Peyer's patch (tissue), 4 donors: ENCODE data around the gene ALG2. TPM values are rescaled to one million over a fixed set of nuclear protein-coding genes. Genes with fewer than 3 reads are reported as not detected.
A peak's percentile ranks its signal among the peaks of the same experiment; 100 is the strongest.

Source experiments
- DNase-seq, 3 donors: peaks; one replicate each; pipeline ENCODE4 v3.0.0-alpha.2; 2017 to 2019
- H3K27ac ChIP-seq, 4 donors: fragments of 200-600 bp; sonication (generic); one replicate each; pipeline ENCODE4 v1.5.1; 2016 to 2019
- H3K27me3 ChIP-seq, 2 donors: fragments of 200-600 bp; sonication (generic); one replicate each; pipeline ENCODE4 v1.5.1; 2019
- H3K36me3 ChIP-seq, 3 donors: fragments of 200-600 bp; sonication (generic); one replicate each; pipeline ENCODE4 v1.5.1; 2016 to 2019
- H3K4me1 ChIP-seq, 4 donors: fragments of 200-600 bp; sonication (generic); one replicate each; pipeline ENCODE4 v1.5.1; 2016 to 2019
- H3K4me3 ChIP-seq, 4 donors: fragments of 200-600 bp; sonication (generic); 1 replicate in 3 of 4; 2 replicates in 1 of 4; pipeline ENCODE4 v1.5.1; 2016 to 2019; ENCODE audit warnings: mild to moderate bottlenecking in 1 of 4
- H3K9me3 ChIP-seq, 4 donors: fragments of 200-600 bp; sonication (generic); one replicate each; pipeline ENCODE4 v1.5.1; 2016 to 2019; ENCODE audit warnings: mild to moderate bottlenecking in 1 of 4
- POLR2A ChIP-seq, 2 donors: fragments of 450-650 bp; IDR thresholded peaks; one replicate each; pipeline ENCODE4 v1.5.1; 2017; ENCODE audit warnings: antibody characterized with exemption in 2 of 2, mild to moderate bottlenecking in 2 of 2, moderate library complexity in 2 of 2
- total RNA-seq, 4 donors: library from RNA; depleted of rRNA; stranded (reverse); fragments of >200 nt; gene quantifications; one replicate each; pipeline ENCODE4 v1.1.0, GENCODE V29; 2016
- TF ChIP-seq, protein P1 (sequence below), 6 experiments: fragments of 450-650 bp in 4 of 6; fragments of 200-600 bp in 2 of 6; sonication (generic) in 1 of 6; IDR thresholded peaks; one replicate each; pipeline ENCODE4 v1.5.1; 2017 to 2019; ENCODE audit warnings: antibody characterized with exemption in 6 of 6, mild to moderate bottlenecking in 3 of 6, moderate library complexity in 1 of 6

ALG2 gene
- total RNA-seq, 4 donors from 2014 or later = 19.0 to 36.2 (median 31.0) TPM

GRCh38 chr9:99185348-99185632 lies 36.5 kb downstream of the ALG2 start:
- Histone ChIP-seq H3K27ac (no peak overlapping the region), H3K4me3 (no peak overlapping the region), H3K4me1 (peaks cover 0 to 10% (median 5%) of the 10 kb centered on the region in 4 donors), H3K36me3 (no peaks in the 10 kb centered on the region), H3K27me3 (no peaks in the 10 kb centered on the region), H3K9me3 (no peaks in the 10 kb centered on the region)
- DNase-seq = no peak
- no peak for TF ChIP-seq POLR2A (IDR thresholded peaks at IDR 0.05)
- TF ChIP-seq, protein P1, sequence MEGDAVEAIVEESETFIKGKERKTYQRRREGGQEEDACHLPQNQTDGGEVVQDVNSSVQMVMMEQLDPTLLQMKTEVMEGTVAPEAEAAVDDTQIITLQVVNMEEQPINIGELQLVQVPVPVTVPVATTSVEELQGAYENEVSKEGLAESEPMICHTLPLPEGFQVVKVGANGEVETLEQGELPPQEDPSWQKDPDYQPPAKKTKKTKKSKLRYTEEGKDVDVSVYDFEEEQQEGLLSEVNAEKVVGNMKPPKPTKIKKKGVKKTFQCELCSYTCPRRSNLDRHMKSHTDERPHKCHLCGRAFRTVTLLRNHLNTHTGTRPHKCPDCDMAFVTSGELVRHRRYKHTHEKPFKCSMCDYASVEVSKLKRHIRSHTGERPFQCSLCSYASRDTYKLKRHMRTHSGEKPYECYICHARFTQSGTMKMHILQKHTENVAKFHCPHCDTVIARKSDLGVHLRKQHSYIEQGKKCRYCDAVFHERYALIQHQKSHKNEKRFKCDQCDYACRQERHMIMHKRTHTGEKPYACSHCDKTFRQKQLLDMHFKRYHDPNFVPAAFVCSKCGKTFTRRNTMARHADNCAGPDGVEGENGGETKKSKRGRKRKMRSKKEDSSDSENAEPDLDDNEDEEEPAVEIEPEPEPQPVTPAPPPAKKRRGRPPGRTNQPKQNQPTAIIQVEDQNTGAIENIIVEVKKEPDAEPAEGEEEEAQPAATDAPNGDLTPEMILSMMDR (IDR thresholded peaks at IDR 0.05) = no peak

DNA sequence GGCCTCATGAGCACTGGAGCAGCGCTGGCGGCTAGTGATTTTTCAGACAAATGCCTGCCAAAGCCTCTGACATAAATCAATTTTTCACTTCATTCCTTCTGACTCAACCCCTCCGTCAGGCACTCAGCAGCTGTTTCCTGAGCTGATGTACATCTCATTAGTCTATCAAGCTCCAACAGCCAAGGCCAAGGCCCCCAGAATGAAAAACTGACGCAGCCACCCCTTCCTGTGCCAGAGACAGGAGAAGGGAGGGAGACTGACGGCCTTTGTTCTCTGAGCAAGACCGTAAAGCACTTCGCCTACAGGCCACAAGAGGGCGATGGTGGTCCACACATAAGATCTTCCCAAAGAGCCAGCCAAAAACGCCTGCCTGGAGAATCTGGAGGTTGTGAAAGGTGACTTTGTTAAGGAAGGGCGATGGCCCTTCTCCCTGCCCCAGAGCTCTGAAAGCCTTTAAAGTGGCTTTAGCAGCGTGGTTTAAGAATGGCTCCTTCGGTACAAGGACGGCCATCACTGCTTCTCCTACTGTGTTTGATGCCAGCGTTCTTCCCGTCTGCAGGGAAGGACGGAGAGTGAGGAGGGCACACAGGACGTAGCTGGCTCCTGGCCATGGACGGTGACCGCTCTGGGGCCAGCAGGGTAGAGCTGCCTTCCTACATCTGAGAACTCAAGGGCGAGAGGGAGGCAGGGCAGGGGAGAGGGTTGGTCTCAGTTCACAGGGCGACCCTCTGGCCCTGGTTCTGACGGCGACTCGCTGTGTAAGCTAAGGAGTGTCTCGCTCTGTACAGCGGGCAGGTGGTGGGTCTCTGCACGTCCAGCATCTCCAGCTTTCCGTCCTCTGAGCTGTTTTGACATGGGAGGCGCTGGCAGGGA lies 37.0 kb downstream of the ALG2 start:
- DNase-seq = peak; percentile 82 to 93 (median 87)
- TF ChIP-seq, protein P1 (IDR thresholded peaks at IDR 0.05) = peak; percentile 85 to 92 (median 88)
- TF ChIP-seq POLR2A (IDR thresholded peaks at IDR 0.05) = no peak
- H3K27me3 ChIP-seq = no peaks in the 10 kb centered on the region
- H3K4me3 ChIP-seq = peak overlapping the region in 3 of 4 donors; percentile 20 to 46 (median 28)
- no peaks in the 10 kb centered on the region for H3K36me3 ChIP-seq
- peak overlapping the region in 3 of 4 donors; percentile 6 to 11 (median 11) for H3K27ac ChIP-seq
- peaks cover 0 to 10% (median 5%) of the 10 kb centered on the region in 4 donors for H3K4me1 ChIP-seq
- H3K9me3 ChIP-seq = no peaks in the 10 kb centered on the region

GRCh38 chr9:99184110-99184474 lies 37.6 kb downstream of the ALG2 start:
- no peaks in the 10 kb centered on the region for H3K36me3 ChIP-seq
- DNase-seq = no peak
- no peaks in the 10 kb centered on the region for H3K27me3 ChIP-seq
- H3K27ac ChIP-seq = peak overlapping the region in 3 of 4 donors; percentile 6 to 11 (median 11)
- TF ChIP-seq POLR2A (IDR thresholded peaks at IDR 0.05) = no peak
- TF ChIP-seq, protein P1 (IDR thresholded peaks at IDR 0.05) = no peak
- H3K9me3 ChIP-seq = no peaks in the 10 kb centered on the region
- H3K4me1 ChIP-seq = peaks cover 0 to 10% (median 5%) of the 10 kb centered on the region in 4 donors
- H3K4me3 ChIP-seq = no peak overlapping the region

GRCh38 chr9:99183616-99184015 lies 38.1 kb downstream of the ALG2 start:
- H3K9me3 ChIP-seq = no peaks in the 10 kb centered on the region
- no peak overlapping the region for H3K4me3 ChIP-seq
- no peaks in the 10 kb centered on the region for H3K27me3 ChIP-seq
- H3K36me3 ChIP-seq = no peaks in the 10 kb centered on the region
- H3K27ac ChIP-seq = no peak overlapping the region
- TF ChIP-seq, protein P1 (IDR thresholded peaks at IDR 0.05) = no peak
- TF ChIP-seq POLR2A (IDR thresholded peaks at IDR 0.05) = no peak
- H3K4me1 ChIP-seq = peaks cover 0 to 10% (median 5%) of the 10 kb centered on the region in 4 donors
- DNase-seq = no peak

DNA sequence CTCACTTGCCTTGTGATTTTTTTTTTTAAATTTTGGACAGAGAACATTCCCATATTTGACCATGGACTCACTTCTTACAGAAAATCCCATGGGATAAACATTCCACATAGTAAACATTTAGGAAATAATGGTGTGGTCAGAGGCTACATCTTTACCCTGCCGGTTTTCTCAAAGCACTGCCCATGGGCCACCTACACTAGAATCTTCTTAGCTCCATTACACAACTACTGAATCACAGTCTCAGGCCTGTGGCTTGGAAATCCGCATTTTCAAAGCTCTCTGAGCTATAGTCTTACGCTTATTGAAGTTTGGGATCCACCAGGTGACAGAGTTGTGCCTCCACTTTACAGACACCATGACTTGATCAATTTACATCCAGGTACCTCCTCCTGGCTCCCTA lies 39.4 kb downstream of the ALG2 start:
- TF ChIP-seq POLR2A (IDR thresholded peaks at IDR 0.05) = no peak
- TF ChIP-seq, protein P1 (IDR thresholded peaks at IDR 0.05) = no peak
- no peaks in the 10 kb centered on the region for H3K9me3 ChIP-seq
- no peak overlapping the region for H3K4me3 ChIP-seq
- H3K36me3 ChIP-seq = no peaks in the 10 kb centered on the region
- no peak for DNase-seq
- no peak overlapping the region for H3K27ac ChIP-seq
- peaks cover 0 to 10% (median 5%) of the 10 kb centered on the region in 4 donors for H3K4me1 ChIP-seq
- H3K27me3 ChIP-seq = no peaks in the 10 kb centered on the region
